ENCODE results near the gene CDCA7.

- TF ChIP-seq CTCF (conservative IDR thresholded peaks at IDR 0.05; ENCODE audit: low read depth, low read length), result no peak
- TF ChIP-seq EZH2 (IDR thresholded peaks at IDR 0.05; ENCODE audit: low read length, unreplicated experiment), result no peak
- no peak for TF ChIP-seq EZH2phosphoT487 (IDR thresholded peaks at IDR 0.05; ENCODE audit: borderline replicate concordance, low read length)
These were observed 8.6 kb upstream of the CDCA7 start for GRCh38 chr2:173346035-173346434.

Measured in PC-3 (cell line).